Activated naive CD8-positive, alpha-beta T cell treated with anti-CD3 and anti-CD28 coated beads for 36 hours (primary cell): Measurements from ENCODE around the gene IRGC. TPM values are rescaled to one million over a fixed set of nuclear protein-coding genes. Genes with fewer than 3 reads are reported as not detected.

Experiments
- DNase-seq: peaks from one replicate; pipeline ENCODE4 v3.0.0; 2021
- H3K27ac Mint-ChIP-seq: one replicate; pipeline ENCODE4 v1.8.0; 2022; ENCODE audit warnings: mild to moderate bottlenecking, moderate library complexity, mixed read lengths
- H3K27me3 Mint-ChIP-seq: one replicate; pipeline ENCODE4 v1.8.0; 2022; ENCODE audit warnings: mild to moderate bottlenecking, mixed read lengths
- H3K36me3 Mint-ChIP-seq: one replicate; pipeline ENCODE4 v1.8.0; 2021; ENCODE audit warnings: mild to moderate bottlenecking, mixed read lengths
- H3K4me1 Mint-ChIP-seq: one replicate; pipeline ENCODE4 v1.8.0; 2021; ENCODE audit warnings: mixed read lengths
- H3K4me3 Mint-ChIP-seq: one replicate; pipeline ENCODE4 v1.8.0; 2022; ENCODE audit warnings: mild to moderate bottlenecking, moderate library complexity, mixed read lengths
- H3K9me3 Mint-ChIP-seq: one replicate; pipeline ENCODE4 v1.8.0; 2022; ENCODE audit warnings: mixed read lengths
- total RNA-seq, 2 experiments: library from RNA; stranded (reverse); gene quantifications; one replicate each; pipeline ENCODE4 v1.2.3, GENCODE V29; 2021

The IRGC gene
- total RNA-seq, 2 experiments from 2014 or later, result not detected

DNA sequence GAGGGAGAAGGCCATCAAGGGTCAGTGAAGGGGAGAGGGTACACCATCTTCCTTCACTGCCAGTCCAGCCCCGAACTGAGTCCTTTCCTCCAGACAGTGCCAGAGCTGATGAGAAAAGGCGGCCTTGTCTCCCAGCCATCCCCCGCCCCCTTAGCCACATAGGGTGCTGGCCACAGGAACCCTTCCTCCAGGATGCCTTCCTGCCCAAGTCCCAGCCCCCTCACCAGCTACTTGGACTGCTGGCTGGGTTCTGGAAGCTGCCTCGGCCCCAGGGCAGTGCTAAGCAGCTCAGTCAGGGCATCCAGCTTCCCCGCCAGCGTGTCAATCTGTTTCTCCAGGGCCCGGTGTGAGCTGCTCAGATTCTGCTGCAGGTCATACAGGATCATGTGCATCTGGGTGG, 51.4 kb downstream of the IRGC start:
- Mint-ChIP-seq H3K27me3 (no peaks in the 10 kb centered on the region), H3K9me3 (no peaks in the 10 kb centered on the region), H3K4me1 (peaks cover 58% of the 10 kb centered on the region), H3K4me3 (no peak overlapping the region), H3K36me3 (peaks cover 55% of the 10 kb centered on the region), H3K27ac (peak overlapping the region; percentile 94)
- no peak for DNase-seq

DNA sequence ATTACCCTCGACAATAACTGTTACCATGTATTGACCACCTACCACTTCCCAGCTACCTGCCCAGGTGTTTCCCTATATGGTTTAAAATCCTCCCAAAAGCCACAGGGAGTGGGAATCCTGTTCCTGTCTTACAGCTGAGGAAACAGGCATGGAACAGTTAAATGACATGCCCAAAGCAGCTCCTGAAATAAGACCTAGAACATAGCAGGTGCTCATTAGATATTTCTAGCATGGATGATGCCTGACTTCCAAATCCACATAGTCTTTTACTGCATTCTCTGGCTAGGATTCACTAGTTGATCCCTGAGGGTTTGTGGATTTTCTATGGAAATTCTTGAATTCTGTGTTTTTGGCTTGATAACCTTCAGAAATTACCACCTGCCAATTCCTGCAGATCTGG, 51.9 kb downstream of the IRGC start:
- Mint-ChIP-seq H3K27ac (peak overlapping the region; percentile 94), H3K9me3 (no peaks in the 10 kb centered on the region), H3K4me3 (no peak overlapping the region), H3K27me3 (no peaks in the 10 kb centered on the region), H3K4me1 (peaks cover 55% of the 10 kb centered on the region), H3K36me3 (peaks cover 51% of the 10 kb centered on the region)
- DNase-seq, result no peak

DNA sequence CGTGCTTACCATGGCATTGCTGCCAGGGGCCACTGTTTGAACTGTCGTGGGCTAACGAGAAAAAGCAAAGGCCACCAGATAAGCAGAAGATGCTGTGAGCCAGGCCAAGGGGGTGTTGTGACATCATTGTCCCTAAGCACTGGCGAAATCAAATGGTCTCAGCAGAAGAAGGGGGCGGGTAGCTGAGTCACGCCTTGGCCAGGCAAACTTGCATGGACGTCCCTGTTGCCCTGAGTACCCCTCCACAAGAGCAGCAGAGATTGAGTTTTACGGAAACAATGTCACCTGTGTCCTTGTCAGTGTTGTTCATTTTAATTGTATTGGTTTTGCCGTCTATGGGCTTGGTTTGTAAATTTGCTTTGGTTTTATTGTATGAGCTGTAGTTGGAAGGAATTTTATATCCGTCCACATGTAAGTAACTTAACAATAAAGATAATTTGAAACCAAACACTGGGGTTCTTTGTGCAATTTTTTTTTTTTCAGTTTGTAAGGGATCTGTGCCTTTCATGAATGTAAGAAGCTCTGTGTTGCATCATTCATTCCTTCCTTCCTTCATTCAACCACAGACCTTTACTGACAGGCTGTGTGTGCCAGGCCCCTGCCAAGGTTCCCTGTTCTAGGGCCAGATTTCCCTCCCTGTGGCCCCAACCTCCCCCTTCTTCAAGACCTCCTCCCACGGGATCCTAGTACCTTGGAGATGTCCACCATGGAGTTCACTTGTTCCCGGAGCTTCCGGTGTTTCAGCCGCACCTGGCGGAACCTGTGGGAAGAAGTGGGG, 52.6 kb downstream of the IRGC start:
- peak overlapping the region; percentile 59 for H3K27ac Mint-ChIP-seq
- no peak overlapping the region for H3K4me3 Mint-ChIP-seq
- H3K27me3 Mint-ChIP-seq, result no peaks in the 10 kb centered on the region
- no peaks in the 10 kb centered on the region for H3K9me3 Mint-ChIP-seq
- H3K36me3 Mint-ChIP-seq, result peaks cover 48% of the 10 kb centered on the region
- H3K4me1 Mint-ChIP-seq, result peaks cover 49% of the 10 kb centered on the region
- no peak for DNase-seq

DNA sequence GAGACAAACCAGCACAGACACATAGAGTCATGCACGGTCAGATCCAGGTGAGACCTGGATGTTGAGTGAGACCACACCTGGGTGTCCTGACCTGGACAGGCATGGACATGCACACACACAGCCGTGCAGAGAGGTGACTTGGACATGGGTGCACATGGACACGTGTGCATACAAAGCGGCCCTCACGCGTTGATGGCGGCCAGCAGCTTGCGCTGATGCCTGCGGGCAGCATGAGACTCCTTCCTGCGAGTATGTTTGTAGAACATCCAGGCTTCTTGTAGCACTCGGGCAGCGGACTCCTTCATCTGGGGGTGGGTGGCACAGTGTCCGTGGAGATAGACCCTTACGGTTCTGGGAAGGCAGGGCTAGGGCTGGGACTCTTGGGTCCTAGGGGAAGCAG, 53.4 kb downstream of the IRGC start:
- no peak for DNase-seq
- Mint-ChIP-seq H3K27me3 (no peaks in the 10 kb centered on the region), H3K27ac (peak overlapping the region; percentile 45), H3K4me3 (no peak overlapping the region), H3K36me3 (peaks cover 43% of the 10 kb centered on the region), H3K9me3 (no peaks in the 10 kb centered on the region), H3K4me1 (peaks cover 42% of the 10 kb centered on the region)

Other genes with a start within 250 kb of the IRGC start
- 10 to 100 TPM; 12.7 to 13.1 TPM for gene PHLDB3, start 211.3 kb upstream of the IRGC start, total RNA-seq
- gene ETHE1, start 188.9 kb upstream of the IRGC start, total RNA-seq, result 10 to 100 TPM; 41.5 to 44.8 TPM
- 1 to 10 TPM; 2.0 to 2.2 TPM for gene ZNF575, start 182.9 kb upstream of the IRGC start, total RNA-seq
- gene XRCC1, start 140.5 kb upstream of the IRGC start, total RNA-seq, result 10 to 100 TPM; 35.4 to 36.8 TPM
- 10 to 100 TPM; 14.3 to 16.8 TPM for gene PINLYP, start 140.3 kb upstream of the IRGC start, total RNA-seq
- gene IRGQ, start 119.9 kb upstream of the IRGC start, total RNA-seq, result 10 to 100 TPM; 19.8 to 24.6 TPM
- 10 to 100 TPM; 11.7 to 14.9 TPM for gene ZNF576, start 119.5 kb upstream of the IRGC start, total RNA-seq
- under 1 TPM; 0.54 to 0.60 TPM for gene SRRM5, start 104.0 kb upstream of the IRGC start, total RNA-seq
- 10 to 100 TPM; 16.8 to 19.7 TPM for gene ZNF428, start 96.4 kb upstream of the IRGC start, total RNA-seq
- gene CADM4, start 76.2 kb upstream of the IRGC start, total RNA-seq, result under 1 TPM; 0.26 to 0.29 TPM
- 1 to 10 TPM; 6.5 to 7.6 TPM for gene PLAUR, start 45.9 kb upstream of the IRGC start, total RNA-seq
- gene SMG9, start 38.9 kb downstream of the IRGC start, total RNA-seq, result 10 to 100 TPM; 55.7 to 58.1 TPM
- 10 to 100 TPM; 38.9 to 41.5 TPM for gene KCNN4, start 64.9 kb downstream of the IRGC start, total RNA-seq
- 1 to 10 TPM; 1.6 TPM for gene LYPD5, start 86.4 kb downstream of the IRGC start, total RNA-seq
- gene ZNF283, start 111.2 kb downstream of the IRGC start, total RNA-seq, result 1 to 10 TPM; 5.6 to 7.2 TPM
- 1 to 10 TPM; 2.9 to 3.1 TPM for gene ZNF404, start 167.9 kb downstream of the IRGC start, total RNA-seq
- 10 to 100 TPM; 11.9 to 12.2 TPM for gene ZNF45, start 219.2 kb downstream of the IRGC start, total RNA-seq
- gene ZNF221, start 235.2 kb downstream of the IRGC start, total RNA-seq, result 1 to 10 TPM; 1.2 to 1.6 TPM